ENCODE measurements around the gene SLX9. TPM values are rescaled to one million over a fixed set of nuclear protein-coding genes. Genes with fewer than 3 reads are reported as not detected.

The SLX9 gene
- total RNA-seq, 1 donor from 2014 or later, result 27.2 TPM

DNA sequence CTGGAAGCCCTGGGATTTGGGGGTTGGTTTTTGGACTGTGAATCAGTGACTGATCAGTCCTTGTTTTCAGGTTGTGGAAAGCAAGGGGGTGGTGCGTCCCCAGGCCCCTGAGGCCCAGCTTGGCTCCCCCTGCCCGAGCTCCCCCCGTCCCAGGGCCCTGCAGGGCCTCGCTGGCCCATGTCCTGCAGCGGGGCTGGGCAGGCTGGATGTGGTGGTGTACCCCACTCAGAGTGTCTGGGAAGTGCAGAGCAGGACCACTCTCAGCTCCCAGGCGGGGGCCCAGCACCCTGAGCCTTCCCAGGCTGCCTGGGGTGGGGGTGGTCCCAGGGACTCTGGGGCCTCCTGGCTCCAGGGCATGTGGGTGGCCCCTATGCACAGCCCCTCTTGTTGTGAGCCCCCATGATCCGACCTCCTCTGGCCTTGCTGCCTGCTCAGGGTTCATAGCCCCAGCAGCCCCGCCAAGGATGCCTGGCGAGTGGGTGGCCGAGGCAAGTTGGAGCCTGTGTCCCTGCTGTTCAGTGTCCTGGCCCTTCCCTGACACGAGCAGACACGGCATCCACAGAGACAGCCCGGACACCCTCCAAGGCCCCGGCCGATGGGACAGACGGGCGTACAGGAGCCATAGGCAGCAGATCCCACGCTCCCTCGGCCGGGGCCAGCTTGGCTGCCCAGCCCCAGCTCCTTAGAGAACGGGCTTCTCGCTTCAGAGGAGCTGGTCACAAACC is 37.9 kb downstream of the SLX9 start:
- no peak for ATAC-seq

DNA sequence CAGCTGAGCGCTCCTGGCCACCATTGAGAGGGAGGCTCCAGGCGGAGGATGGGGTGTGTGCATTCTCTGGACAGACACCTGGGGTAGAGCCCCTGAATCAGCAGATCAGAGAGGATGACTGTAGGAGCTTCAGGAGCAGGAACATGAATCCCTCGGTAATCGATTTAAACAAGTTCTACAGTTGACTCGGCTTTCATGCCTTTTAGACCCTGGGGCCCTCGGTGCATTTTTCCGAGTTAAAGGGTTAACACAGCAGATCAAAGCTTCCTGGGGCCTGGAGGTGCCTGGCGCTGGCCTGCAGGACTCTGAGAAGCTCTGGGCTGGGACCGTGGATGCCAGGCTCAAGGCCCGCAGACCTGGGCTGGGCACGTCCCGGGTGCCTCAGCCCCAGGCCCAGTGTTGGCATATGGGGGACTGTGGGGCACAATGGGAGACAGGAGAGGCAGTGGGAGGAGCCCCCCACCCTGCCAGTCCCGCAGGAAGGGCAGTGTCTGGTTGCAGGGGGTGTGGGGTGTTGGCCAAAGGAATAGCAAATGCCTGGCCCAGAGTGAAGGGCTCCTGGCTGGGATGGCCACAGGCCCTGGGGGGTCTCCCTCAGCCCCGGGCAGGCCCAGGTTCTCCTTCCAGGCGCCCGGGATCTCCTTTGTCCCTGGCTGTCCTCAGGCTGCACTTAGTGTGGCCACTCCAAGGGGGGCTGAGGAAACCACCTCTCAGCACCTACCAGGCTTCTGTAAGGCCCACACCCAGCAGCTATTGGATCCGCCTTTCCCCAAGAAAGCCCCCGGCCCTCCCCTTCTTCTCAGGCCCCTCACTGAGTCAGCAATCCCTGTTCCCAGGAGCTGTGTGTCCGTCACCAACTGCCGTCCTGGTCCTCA is 40.1 kb downstream of the SLX9 start:
- ATAC-seq, result no peak

- ATAC-seq, result no peak
These were observed 41.0 kb downstream of the SLX9 start for GRCh38 chr21:44980562-44981489.

DNA sequence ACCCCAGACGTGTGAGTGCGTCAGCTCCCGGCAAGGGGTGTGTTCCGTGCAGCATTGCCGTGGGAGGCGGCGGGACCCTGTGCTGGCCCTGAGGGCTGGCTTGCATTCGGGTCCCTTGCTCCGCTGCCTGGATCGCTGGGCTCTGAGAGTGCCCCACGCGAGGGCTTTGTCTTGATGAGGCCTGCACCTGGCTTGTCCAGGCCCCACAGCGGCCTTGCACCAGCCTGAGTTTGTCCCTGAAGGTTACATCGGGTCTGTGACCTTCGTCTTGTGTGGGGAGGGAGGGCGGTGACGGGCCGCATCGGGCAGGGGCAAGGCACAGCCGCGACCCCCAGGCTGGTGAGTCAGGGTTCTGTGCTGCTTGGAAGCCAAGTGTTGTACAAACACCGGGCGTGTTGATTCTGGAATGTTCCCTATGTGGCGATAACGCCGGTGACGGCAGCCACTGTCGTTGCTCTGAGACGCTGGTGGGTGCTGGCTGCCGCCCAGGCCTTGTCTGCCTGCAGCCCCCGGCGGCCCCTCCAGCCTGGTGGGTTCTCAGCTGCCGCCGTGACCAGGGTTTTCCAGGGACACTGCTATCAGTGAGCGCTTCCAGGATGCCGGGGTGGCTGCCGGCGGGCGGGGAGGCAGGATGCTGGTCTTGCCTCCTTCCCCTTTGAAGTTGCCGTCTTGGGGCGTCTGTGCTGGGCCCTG is 42.9 kb downstream of the SLX9 start:
- peak; percentile 28 for ATAC-seq

DNA sequence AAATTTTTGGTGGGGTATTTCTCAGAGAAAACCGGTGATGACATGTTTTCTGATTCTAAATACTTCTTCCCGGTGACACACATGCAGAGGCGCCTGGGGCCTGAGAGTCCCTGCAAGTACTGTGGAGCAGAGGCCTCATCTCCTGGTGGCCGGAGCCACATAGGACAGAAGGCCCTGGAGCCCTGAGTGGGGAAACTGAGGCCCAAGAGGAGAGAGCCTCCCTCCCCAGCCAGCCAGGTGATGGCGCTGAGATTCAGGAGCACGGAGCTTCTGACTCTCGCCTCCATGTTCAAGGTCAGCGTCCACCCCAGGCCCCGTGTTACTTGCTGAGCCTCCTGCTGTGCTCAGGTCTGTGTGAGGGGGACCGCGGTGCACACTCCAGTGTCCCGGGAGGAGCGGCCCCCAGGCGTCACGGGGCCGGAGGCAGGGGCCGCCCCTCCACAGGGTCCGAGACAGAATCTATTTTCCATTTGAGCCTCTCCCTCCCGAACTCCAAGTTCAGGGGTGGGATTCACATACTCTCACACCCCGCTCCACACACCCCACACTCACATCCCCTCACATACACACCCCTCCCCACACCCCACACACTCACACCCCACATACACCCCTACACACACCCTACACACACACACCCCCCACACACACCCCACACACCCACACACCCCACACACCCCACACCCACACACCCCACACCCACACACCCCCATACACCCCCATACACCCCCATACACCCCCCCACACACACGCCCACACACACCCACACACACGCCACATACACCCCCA is 43.8 kb downstream of the SLX9 start:
- ATAC-seq, result peak; percentile 18

- ATAC-seq, result no peak
These were observed 44.6 kb downstream of the SLX9 start for GRCh38 chr21:44984428-44984791.

DNA sequence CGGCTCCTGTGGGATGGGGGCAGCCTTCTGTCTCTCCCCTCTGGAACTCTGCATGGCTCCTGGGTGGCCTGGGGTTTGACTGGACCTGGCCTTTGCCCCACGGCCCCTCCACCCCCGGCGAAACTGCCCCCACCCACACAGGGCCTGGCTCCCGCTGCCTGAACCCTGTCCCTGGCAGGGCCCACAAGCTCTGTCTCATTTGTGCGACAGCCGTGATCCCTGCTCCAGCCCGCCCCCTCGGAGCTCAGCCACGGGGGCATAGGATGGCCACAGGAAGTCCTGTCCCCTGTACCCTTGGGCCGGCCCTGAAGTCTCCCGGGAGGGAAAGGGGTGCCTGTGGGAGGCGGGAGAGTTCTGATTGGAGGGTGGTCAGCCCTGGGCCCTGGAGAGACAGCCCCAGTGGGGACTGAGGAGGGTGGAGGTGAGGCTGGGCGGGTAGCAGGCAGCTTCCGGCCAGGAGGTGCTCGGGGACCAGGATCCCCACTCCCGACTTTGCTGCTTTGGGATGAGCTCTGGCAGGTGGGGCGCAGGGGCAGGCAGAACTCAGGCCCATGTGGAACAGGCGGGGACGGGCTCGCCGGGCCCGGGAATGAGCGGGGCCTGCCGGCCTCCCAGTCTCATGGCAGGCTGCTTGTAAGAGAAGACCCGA is 45.1 kb downstream of the SLX9 start:
- peak; percentile 6 for ATAC-seq

DNA sequence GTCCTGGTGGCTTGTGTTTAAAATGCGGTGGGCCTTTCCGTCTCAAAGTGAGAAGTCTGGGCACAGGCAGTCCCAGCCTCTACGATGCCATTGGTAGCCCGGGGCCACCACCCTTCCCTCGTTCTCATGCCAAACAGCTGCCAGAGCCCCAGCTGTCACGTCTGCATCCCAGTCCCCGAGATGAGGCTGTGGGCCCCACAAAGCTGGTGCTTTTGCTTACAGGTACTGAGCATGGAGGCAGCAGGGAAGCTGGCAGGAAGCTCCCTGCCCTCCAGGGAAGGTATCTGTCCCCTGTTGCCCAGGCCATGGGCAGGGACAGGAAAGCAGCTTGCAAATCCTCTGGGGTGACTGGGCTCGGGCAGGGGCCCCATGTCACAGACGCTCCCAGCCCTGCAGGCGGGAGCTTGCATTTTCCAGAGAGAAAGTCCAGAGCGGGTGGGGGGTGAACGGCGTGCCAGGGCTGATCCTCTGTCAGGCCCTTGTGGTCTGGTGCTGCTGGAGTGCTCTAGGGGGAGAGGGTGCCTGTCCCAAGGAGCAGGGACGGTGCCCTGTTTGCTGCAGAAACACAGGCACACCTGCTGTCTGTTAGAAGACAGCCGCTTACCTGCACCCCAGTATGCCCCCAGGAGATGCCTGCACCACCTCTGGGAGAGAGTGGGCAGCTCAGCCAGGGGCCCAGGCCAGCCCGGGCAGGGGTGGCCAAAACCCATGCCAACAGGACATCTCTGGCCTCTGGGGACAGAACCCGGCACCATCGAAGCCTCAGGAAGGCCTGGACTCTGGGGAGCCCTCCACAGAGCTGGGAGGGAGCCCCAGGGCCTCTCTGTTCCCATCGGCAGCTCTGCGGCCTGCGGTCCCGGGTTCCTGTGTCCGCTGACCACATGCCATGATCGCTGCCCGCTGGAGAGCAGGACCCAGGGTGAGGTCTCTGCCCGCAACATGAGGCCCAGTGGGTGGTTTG is 45.9 kb downstream of the SLX9 start:
- ATAC-seq, result no peak

DNA sequence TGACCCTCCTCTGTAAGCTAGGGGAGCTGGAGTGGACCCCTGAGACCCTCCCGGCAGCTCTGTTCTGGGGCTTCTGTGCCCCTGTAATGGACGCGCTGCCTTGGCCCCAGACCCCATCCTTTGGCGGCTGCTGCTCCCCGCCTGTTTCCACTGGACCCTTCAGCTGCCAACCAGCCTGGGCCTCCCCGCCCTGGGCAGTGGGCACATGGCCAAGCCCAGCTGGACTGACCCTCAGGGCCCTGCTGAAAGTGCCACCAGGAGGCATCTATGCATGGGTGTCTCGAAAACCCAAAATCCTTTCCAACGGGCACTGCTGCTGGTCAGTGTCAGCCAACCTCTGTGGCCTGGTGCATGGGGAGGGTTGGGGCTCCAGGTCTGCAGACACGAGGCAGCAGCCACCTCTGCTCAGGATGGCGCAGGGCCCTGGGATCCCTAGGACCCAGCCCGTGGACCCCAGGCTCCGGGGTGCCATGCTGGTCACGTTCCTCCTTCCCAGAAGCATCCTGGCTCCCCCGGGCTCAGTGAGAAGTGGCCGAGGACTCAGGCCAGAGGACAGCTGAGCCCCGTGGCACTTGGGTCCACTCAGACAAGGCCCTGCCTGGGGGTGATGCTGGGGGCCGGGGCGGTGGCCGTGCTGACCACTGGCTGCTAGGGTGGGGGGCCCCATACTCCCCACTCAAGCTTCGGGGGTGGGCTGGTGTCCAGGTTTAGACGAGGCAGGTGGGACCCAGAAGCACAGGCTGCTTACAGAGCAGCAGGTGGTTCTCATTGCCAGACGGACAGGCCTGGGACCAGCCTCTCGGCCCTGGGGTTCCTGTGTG is 46.9 kb downstream of the SLX9 start:
- ATAC-seq, result no peak

GRCh38 chr21:44987301-44987885 is 47.6 kb downstream of the SLX9 start:
- no peak for ATAC-seq

GRCh38 chr21:44987886-44988606 is 48.2 kb downstream of the SLX9 start:
- no peak for ATAC-seq

DNA sequence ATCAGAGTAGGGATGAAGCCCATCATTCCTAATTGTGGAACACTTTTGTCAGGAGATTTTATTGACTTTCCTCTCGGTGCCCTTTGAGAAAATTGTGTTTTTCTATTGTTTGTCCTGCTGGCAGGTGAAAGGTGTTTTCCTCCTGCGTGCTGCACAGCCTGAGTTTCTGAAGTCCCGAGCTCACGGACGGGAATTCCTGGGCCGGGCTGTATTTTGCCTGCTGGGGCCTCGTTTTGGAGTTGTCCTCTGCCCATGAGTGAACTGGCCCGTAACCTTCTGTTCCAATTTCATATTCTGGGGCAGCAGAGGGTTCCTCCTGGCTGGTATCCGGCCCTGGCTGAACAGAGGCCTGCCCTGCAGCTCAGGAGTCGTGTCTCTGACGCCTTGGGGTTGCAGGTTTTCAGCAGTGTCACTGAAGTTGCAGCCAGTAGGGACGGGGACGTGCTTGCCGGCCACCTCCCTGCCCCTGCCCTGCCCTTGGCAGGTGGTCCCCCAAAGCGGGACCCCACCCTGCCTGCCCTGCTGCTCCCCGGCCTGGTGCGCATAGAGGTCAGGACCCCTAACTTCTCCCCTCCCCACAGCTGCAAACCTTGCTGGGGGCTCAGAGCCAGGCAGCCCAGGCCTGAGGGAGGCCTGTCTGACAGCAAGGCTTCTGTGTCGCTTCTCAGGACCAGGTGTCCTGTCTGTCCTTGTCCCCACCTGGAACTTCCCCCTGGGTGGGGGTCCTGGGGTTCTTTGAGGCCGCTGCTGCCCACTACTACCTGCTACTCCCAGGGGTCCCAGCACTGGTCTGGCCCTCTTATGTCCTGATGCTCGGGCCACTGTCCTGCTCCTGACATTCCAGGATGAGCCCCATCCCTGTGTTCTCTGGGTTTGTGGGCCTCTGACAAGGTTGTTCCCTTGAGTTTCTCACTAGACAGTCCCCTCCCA is 49.0 kb downstream of the SLX9 start:
- no peak for ATAC-seq

DNA sequence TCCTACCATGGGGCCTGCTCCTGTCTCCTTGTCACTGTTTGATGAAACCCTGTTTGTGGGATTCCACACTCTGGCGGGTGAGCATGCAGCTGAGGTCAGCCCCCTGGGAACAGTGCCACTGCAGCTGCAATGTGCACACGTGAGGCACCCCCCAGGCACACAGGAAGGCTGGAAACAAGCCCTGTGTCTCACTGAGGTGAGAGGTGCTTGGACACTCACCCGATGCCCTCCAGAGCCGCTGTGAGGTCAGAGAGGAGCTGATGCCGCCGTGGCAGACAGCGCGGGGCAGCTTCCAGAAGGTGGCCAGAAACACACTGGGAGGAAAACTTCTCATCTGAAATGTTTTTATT is 49.7 kb downstream of the SLX9 start:
- ATAC-seq, result no peak

DNA sequence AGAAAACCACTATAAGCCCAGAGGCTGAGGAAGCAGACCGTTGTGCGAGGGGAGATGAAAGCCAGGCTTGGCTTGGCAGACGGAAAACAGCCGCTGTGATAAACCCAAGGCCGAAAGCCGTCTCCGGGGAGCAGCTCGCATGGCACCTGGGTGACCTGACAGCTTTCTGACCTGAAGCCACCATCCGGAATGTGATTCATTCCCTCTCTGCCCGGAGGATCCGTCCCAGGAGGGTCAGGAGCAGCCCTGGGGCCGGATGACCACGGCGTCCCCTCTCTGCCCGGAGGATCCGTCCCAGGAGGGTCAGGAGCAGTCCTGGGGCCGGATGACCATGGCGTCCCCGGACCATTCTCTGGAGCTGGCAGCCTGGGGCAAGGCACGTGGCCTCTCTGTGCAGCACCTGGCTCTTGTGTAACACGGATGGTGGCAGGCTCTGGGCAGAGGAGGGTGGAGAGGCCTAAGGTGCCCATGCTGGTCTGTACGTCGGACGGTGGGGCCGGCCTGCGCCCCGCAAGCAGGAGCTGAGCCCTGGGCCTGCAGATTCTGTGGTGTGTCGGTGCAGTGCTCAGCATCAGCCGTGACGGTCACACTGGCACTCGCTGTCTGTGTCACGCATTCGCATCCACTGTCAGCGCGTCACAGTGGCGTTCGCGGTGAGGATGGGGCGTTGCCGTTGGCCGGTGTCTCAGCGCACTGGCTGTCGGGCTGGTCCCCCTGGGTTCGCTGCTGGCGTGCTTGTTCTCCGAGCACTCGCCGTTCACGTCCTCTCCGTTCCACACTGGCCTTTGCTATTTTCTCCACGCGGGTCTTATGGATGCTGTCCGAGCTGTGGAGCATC is 50.3 kb downstream of the SLX9 start:
- no peak for ATAC-seq

DNA sequence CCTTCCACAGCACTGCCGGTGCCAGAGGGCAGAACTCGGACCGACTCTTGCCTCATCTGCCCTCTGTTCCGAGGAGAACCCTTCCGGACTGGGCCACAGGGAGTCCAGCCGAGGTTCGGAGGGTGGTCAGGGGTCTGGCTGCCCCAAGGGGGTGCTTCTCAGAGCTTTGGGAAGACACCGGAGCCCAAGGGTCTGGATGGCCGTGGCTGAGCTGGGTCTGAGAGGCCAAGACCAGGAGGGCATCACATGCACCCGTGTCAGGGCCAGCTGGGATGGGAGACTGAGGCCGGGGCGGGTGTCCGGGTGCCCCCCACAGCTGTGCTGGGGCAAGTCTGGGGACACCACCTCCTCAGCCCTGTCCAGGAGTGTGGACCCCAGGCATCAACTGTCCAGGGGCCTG is 51.1 kb downstream of the SLX9 start:
- ATAC-seq, result no peak

All from esophagus mucosa (tissue), 1 donor.